Testis (tissue), 3 donors: Measurements from ENCODE around the gene TPSG1. TPM values are rescaled to one million over a fixed set of nuclear protein-coding genes. Genes with fewer than 3 reads are reported as not detected.

Experiments
- DNase-seq: peaks from one replicate; pipeline ENCODE4 v3.0.0-alpha.2; 2019
- H3K27ac ChIP-seq, 2 donors: fragments of 200-600 bp; sonication (generic); one replicate each; pipeline ENCODE4 v1.5.1; 2019
- H3K27me3 ChIP-seq: fragments of 200-600 bp; sonication (generic); one replicate; pipeline ENCODE4 v1.5.1; 2019
- H3K36me3 ChIP-seq: fragments of 200-600 bp; sonication (generic); one replicate; pipeline ENCODE4 v1.5.1; 2017; ENCODE audit warnings: low read depth; ENCODE audit errors: missing control alignments
- H3K4me1 ChIP-seq: fragments of 200-600 bp; sonication (generic); one replicate; pipeline ENCODE4 v1.5.1; 2019
- H3K4me3 ChIP-seq, 2 donors: fragments of 200-600 bp; sonication (generic); one replicate each; pipeline ENCODE4 v1.5.1; 2017 to 2019
- H3K9me3 ChIP-seq: fragments of 200-600 bp; sonication (generic); one replicate; pipeline ENCODE4 v1.5.1; 2017
- POLR2A ChIP-seq: fragments of 450-650 bp; IDR thresholded peaks from one replicate; pipeline ENCODE4 v1.6.1; 2017; ENCODE audit warnings: antibody characterized with exemption, mild to moderate bottlenecking, moderate library complexity
- WGBS, 2 donors: methylation state at CpG; one replicate each; pipeline ENCODE4 v1.1.5; 2018; 5-methylcytosine and 5-hydroxymethylcytosine counted together
- intact Hi-C: fragments of 100-400 bp; cut with DNase I; formaldehyde crosslinking; loops from one replicate; pipeline ENCODE4 v1.15.1; 2023; ENCODE audit warnings: low total_unique reads
- polyA plus RNA-seq: library from polyadenylated mRNA; stranded (reverse); fragments of 350-450 nt; fragmentation: Illumina TruSeq; extraction: RNeasy Lipid Tissue Mini Kit (QIAGEN cat#74804); gene quantifications from one replicate; pipeline ENCODE4 v1.2.3, GENCODE V29; 2014; ENCODE audit warnings: low read depth, low replicate concordance; ENCODE audit not compliant: insufficient read depth
- total RNA-seq, 2 donors: library from RNA; depleted of rRNA; stranded (reverse); fragments of >200 nt; gene quantifications; one replicate each; pipeline ENCODE4 v1.2.3, GENCODE V29; 2016
- TF ChIP-seq, protein P1 (sequence below), 3 experiments: fragments of 450-650 bp in 2 of 3; fragments of 200-600 bp in 1 of 3; sonication (generic) in 1 of 3; IDR thresholded peaks; one replicate each; pipeline ENCODE4 v1.5.1; 2016 to 2019; ENCODE audit warnings: antibody characterized with exemption in 3 of 3, mild to moderate bottlenecking in 2 of 3, moderate library complexity in 1 of 3

Gene TPSG1
- total and polyA plus RNA-seq, 3 donors from 2014 or later, result 1.2 TPM; not detected in 2

GRCh38 chr16:1210461-1210860, 14.6 kb downstream of the TPSG1 start:
- Histone ChIP-seq H3K36me3 (no peaks in the 10 kb centered on the region), H3K4me1 (no peaks in the 10 kb centered on the region), H3K4me3 (no peak overlapping the region), H3K9me3 (no peaks in the 10 kb centered on the region), H3K27me3 (no peaks in the 10 kb centered on the region), H3K27ac (no peak overlapping the region)
- no peak for TF ChIP-seq POLR2A
- TF ChIP-seq, protein P1, sequence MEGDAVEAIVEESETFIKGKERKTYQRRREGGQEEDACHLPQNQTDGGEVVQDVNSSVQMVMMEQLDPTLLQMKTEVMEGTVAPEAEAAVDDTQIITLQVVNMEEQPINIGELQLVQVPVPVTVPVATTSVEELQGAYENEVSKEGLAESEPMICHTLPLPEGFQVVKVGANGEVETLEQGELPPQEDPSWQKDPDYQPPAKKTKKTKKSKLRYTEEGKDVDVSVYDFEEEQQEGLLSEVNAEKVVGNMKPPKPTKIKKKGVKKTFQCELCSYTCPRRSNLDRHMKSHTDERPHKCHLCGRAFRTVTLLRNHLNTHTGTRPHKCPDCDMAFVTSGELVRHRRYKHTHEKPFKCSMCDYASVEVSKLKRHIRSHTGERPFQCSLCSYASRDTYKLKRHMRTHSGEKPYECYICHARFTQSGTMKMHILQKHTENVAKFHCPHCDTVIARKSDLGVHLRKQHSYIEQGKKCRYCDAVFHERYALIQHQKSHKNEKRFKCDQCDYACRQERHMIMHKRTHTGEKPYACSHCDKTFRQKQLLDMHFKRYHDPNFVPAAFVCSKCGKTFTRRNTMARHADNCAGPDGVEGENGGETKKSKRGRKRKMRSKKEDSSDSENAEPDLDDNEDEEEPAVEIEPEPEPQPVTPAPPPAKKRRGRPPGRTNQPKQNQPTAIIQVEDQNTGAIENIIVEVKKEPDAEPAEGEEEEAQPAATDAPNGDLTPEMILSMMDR (IDR thresholded peaks at IDR 0.05), result no peak
- WGBS, 2 donors, result 89 to 94% methylated on average over 18 to 23 of the region's 23 CpGs
- intact Hi-C loops, result no loop called here
- no peak for DNase-seq

GRCh38 chr16:1209081-1209480, 16.0 kb downstream of the TPSG1 start:
- Histone ChIP-seq H3K27me3 (no peaks in the 10 kb centered on the region), H3K9me3 (no peaks in the 10 kb centered on the region), H3K36me3 (no peaks in the 10 kb centered on the region), H3K4me3 (no peak overlapping the region), H3K4me1 (no peaks in the 10 kb centered on the region), H3K27ac (no peak overlapping the region)
- no peak for DNase-seq
- intact Hi-C loops, result no loop called here
- 93 to 95% methylated on average over 18 to 25 of the region's 43 CpGs for WGBS, 2 donors
- TF ChIP-seq, protein P1 (IDR thresholded peaks at IDR 0.05), result no peak

DNA sequence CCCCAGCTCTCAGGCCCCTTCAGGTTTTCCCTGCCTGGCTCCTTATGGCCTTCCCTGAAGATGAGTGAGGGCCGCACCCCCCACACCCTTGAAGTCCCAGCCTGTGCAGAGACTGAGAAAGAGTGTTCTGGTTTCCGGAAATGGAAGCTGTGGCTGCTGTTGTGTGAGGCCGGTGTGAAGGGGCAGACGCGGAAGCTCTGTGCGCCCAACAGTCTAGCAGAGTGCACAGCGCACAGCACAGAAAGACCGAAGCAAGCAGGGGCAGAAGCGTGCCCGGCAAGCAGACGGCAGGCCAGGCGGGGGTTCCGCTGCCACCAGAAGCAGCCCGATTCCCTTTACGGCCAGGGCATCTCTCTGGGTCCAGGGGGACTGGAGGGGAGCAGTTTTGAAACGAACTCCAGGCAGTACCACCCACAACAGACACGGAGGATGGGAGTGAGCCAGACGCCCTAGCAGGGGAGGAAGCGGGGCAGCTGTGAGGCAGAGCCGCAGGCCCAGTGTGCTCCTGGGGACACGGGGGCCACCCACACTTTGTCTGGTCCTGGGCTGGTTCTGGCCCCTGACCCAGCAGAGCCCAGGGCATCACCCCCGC, 16.7 kb downstream of the TPSG1 start:
- DNase-seq, result no peak
- no peaks in the 10 kb centered on the region for H3K27me3 ChIP-seq
- 87 to 91% methylated on average over 18 to 22 of the region's 22 CpGs for WGBS, 2 donors
- no peaks in the 10 kb centered on the region for H3K4me1 ChIP-seq
- TF ChIP-seq, protein P1 (IDR thresholded peaks at IDR 0.05), result no peak
- TF ChIP-seq POLR2A, result no peak
- intact Hi-C loops, result no loop called here
- H3K27ac ChIP-seq, result no peak overlapping the region
- H3K36me3 ChIP-seq, result no peaks in the 10 kb centered on the region
- no peaks in the 10 kb centered on the region for H3K9me3 ChIP-seq
- H3K4me3 ChIP-seq, result no peak overlapping the region

DNA sequence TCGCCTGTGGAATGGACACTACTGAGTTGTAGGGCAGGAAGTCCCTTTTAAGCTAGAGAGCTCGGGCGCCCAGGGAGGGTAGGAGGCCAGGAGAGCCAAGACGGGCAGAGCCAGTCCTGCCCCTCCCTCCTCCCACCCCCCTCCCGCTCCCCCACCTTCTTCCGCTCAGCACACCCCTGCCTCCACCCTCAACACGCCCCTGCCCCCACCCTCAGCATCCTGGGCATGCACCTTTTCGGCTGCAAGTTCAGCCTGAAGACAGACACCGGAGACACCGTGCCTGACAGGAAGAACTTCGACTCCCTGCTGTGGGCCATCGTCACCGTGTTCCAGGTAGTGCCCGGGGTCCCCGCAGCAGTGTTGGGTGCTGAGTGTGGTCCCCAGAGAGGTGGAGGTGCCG, 18.3 kb downstream of the TPSG1 start:
- no peak overlapping the region for H3K4me3 ChIP-seq
- H3K36me3 ChIP-seq, result no peaks in the 10 kb centered on the region
- WGBS, 2 donors, result 92 to 95% methylated on average over 4 to 16 of the region's 16 CpGs
- no peaks in the 10 kb centered on the region for H3K9me3 ChIP-seq
- H3K4me1 ChIP-seq, result no peaks in the 10 kb centered on the region
- intact Hi-C loops, result no loop called here
- no peaks in the 10 kb centered on the region for H3K27me3 ChIP-seq
- TF ChIP-seq, protein P1 (IDR thresholded peaks at IDR 0.05), result no peak
- no peak for TF ChIP-seq POLR2A
- no peak overlapping the region for H3K27ac ChIP-seq
- no peak for DNase-seq

- H3K27ac ChIP-seq, result no peak overlapping the region
- no peaks in the 10 kb centered on the region for H3K36me3 ChIP-seq
- TF ChIP-seq POLR2A, result no peak
- TF ChIP-seq, protein P1 (IDR thresholded peaks at IDR 0.05), result no peak
- intact Hi-C loops, result no loop called here
- no peaks in the 10 kb centered on the region for H3K9me3 ChIP-seq
- H3K4me3 ChIP-seq, result no peak overlapping the region
- DNase-seq, result no peak
- no peaks in the 10 kb centered on the region for H3K4me1 ChIP-seq
- 60 to 77% methylated on average over 2 to 9 of the region's 9 CpGs for WGBS, 2 donors
- no peaks in the 10 kb centered on the region for H3K27me3 ChIP-seq
Measured at GRCh38 chr16:1206326-1206725, 18.7 kb downstream of the TPSG1 start.
